Peyer's patch (tissue), 4 donors: ENCODE data around the gene ERAL1.

Experiments used
- POLR2A ChIP-seq, 2 donors: fragments of 450-650 bp; IDR thresholded peaks; one replicate each; pipeline ENCODE4 v1.5.1; 2017; ENCODE audit warnings: antibody characterized with exemption in 2 of 2, mild to moderate bottlenecking in 2 of 2, moderate library complexity in 2 of 2
- TF ChIP-seq, protein P1 (sequence below), 6 experiments: fragments of 450-650 bp in 4 of 6; fragments of 200-600 bp in 2 of 6; sonication (generic) in 1 of 6; IDR thresholded peaks; one replicate each; pipeline ENCODE4 v1.5.1; 2017 to 2019; ENCODE audit warnings: antibody characterized with exemption in 6 of 6, mild to moderate bottlenecking in 3 of 6, moderate library complexity in 1 of 6

DNA sequence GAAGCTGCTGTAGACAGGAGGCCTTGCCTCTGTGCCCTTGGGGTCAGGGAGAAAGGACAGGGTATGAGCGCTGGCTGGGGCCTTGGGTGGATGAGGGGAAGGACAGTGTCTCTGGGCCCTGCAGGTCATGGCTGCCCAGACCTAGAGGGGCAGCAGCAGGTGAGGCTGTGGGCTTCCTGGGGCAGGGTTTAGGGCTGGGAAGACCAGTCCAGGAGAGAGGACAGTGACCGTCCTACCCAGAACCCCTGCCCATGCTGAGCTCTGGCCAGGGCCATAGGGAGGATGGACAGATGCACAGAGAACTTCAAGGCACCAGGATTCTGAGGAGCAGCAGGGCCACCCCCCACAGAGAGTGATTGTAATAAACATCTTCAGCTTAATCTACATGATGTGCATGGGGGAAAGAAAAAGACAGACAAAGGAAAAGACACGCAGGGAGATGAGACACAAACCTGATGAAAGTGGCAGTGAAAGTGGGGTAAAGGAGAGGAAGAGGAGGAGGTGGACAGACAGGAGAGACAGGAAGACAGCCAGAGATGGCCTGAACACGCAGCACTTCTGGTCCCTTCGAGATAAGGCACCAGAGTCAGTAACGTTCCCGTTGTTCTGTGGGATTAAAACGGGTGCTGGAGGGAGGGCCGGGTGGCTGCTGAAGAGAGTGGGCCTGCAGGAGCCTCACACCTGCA, 25.2 kb downstream of the ERAL1 start:
- TF ChIP-seq, protein P1, sequence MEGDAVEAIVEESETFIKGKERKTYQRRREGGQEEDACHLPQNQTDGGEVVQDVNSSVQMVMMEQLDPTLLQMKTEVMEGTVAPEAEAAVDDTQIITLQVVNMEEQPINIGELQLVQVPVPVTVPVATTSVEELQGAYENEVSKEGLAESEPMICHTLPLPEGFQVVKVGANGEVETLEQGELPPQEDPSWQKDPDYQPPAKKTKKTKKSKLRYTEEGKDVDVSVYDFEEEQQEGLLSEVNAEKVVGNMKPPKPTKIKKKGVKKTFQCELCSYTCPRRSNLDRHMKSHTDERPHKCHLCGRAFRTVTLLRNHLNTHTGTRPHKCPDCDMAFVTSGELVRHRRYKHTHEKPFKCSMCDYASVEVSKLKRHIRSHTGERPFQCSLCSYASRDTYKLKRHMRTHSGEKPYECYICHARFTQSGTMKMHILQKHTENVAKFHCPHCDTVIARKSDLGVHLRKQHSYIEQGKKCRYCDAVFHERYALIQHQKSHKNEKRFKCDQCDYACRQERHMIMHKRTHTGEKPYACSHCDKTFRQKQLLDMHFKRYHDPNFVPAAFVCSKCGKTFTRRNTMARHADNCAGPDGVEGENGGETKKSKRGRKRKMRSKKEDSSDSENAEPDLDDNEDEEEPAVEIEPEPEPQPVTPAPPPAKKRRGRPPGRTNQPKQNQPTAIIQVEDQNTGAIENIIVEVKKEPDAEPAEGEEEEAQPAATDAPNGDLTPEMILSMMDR (IDR thresholded peaks at IDR 0.05), result no peak
- TF ChIP-seq POLR2A (IDR thresholded peaks at IDR 0.05), result no peak
